D721Med (cell line): ENCODE results near the gene ZCCHC17.

Source experiments
- DNase-seq: peaks from one replicate; pipeline ENCODE4 v3.0.0; 2011; ENCODE audit warnings: low spot score; ENCODE audit not compliant: insufficient read length
- FAIRE-seq: peaks from 2 replicates; lab custom pipeline; 2011; peaks lifted over from hg19 to GRCh38; lab: Jason Lieb, UNC
- TF ChIP-seq, protein P1 (sequence below): IDR thresholded peaks from 2 replicates; pipeline ENCODE4 v1.5.1; 2012; ENCODE audit warnings: mild to moderate bottlenecking, control low read depth; ENCODE audit not compliant: insufficient read depth; ENCODE audit errors: missing control alignments

Gene ZCCHC17

DNA sequence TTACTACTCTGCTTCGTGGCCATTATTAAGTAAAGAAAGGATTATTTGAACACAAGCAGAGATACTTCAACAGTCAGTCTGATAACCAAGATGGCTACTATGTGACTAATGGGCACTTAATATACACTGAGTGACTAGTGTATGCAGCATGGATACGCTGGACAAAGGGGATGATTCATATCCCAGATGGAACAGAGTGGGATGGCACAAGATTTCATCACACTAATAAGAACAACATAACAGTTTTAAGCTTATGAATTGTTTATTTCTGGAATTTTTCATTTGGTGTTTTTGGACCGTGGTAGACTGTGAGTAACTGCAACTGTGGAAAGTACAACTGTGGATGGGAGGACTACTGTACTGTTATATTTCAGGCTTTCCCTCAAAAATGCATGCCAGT, 9.4 kb downstream of the ZCCHC17 start:
- TF ChIP-seq, protein P1, sequence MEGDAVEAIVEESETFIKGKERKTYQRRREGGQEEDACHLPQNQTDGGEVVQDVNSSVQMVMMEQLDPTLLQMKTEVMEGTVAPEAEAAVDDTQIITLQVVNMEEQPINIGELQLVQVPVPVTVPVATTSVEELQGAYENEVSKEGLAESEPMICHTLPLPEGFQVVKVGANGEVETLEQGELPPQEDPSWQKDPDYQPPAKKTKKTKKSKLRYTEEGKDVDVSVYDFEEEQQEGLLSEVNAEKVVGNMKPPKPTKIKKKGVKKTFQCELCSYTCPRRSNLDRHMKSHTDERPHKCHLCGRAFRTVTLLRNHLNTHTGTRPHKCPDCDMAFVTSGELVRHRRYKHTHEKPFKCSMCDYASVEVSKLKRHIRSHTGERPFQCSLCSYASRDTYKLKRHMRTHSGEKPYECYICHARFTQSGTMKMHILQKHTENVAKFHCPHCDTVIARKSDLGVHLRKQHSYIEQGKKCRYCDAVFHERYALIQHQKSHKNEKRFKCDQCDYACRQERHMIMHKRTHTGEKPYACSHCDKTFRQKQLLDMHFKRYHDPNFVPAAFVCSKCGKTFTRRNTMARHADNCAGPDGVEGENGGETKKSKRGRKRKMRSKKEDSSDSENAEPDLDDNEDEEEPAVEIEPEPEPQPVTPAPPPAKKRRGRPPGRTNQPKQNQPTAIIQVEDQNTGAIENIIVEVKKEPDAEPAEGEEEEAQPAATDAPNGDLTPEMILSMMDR, result no peak
- FAIRE-seq (no peak), DNase-seq (no peak)

DNA sequence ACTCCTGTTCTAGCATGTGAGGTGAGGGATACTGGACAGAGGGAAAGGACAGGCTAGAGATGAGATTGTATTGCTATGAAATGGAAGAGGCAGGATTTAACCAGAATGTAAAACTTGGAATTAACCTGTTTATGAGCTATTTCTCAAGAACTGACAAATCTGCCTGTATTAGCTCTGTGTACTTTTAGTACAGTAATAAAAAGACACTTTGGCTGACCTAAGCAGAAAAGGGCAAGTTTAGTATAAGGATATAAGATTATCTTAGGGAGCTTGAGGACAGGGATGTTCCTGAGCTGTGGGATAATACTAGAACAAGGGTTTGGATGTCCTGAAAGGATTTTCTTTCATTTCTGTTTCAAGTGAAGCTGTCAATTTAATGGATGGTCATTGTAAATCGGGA, 11.2 kb downstream of the ZCCHC17 start:
- TF ChIP-seq, protein P1, result no peak
- no peak for FAIRE-seq
- no peak for DNase-seq

DNA sequence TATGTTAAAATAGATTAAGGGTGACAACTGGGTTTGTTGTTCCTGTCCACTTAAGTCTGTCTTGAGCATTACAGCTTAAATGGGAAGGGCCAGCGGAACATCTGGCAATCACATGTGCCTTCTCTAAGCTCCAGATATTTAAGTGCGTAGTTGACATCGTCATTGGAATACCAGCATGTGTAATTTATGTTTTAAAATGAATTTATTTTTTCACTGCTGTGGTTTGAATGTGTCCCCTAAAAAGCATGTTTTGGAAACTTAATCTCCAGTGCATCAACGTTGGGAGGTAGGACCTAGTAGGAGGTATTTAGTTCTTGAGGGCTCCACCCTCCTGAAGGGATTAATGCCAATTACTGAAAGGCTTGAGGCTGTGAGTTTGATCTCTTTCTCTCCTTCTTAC, 13.4 kb downstream of the ZCCHC17 start:
- TF ChIP-seq, protein P1, result no peak
- no peak for DNase-seq
- no peak for FAIRE-seq

DNA sequence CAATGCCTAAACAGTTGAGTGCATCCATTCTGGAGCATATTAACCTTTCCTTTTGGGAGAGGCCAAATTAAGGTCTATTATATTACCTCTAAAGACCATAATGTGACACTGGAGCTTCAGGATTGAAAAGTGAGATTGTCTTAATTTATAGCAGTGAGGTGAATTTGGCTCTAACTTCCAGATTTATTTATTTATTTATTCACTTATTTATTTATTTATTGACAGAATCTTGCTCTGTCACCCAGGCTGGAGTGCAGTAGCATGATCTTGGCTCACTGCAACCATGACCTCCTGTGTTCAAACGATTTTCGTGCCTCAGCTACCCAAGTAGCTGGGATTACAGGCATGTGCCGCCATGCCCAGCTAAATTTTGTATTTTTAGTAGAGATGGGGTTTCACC, 19.1 kb downstream of the ZCCHC17 start:
- FAIRE-seq (no peak), DNase-seq (no peak)
- TF ChIP-seq, protein P1, result no peak

DNA sequence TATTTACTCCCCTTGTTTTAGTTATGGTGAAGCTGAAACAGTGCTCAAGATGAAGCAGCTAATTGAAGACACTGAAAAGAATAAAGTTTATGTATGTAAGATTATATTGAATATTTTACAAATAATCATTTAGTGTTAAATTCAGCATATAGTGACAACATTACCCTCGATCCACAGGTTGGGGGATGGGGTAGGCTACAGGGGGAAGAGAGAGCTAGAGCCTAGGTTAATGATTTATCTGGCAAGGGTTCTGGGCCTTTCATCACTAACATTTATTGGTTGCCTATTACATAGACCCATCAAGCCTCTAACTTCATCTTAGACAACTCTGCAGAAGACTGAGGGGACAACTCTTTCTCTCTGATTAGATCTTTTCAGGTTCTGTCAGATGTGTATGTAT, 21.3 kb downstream of the ZCCHC17 start:
- TF ChIP-seq, protein P1, result no peak
- DNase-seq, result no peak
- no peak for FAIRE-seq

DNA sequence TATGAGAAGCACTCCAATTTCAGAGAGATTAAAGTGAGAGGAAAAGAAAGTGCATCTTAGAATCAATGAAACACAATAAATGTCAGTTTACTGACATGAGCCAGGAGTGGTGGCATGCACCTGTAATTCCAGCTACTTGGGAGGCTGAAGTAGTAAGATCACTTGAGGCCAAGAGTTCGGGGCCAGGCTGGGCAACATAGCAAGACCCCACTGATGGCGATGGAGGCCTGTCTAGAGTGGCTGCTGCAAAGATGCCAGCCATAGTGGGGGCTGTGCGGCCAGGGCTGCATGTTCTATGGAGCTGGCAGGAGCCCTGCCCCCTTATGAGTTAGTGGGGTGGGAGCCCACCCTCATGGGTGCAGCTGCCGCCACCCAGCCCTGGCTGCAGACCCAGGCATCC, 27.3 kb downstream of the ZCCHC17 start:
- no peak for FAIRE-seq
- TF ChIP-seq, protein P1, result no peak
- no peak for DNase-seq

DNA sequence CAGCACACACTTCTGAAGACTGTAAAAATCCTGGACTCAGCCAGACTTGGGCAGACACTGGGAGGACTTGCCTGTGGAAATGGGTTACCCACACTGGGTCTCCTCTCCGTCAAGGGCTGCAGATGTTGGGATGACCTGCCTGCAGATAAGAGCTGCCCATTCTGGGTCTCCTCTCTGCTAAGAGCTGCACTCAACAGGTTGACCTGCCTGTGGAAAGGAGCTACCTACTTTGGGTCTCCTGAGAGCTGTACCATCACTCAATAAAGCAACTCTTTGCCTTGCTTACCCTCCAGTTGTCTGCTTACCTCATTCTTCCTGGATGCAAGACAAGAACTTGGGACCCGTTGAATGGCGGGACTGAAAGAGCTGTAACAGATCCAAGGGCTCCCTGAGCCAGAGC, 28.2 kb downstream of the ZCCHC17 start:
- FAIRE-seq (no peak), DNase-seq (no peak)
- TF ChIP-seq, protein P1, result no peak
